Suppressor macrophage treated with lipopolysaccharide for 1 hour (primary cell): ENCODE results near the gene CEP72.
A peak's percentile ranks its signal among the peaks of the same experiment; 100 is the strongest.

Experiments used
- DNase-seq, 3 donors: peaks; one replicate each; pipeline ENCODE4 v3.0.0-alpha.2; 2020 to 2022

The CEP72 gene

DNA sequence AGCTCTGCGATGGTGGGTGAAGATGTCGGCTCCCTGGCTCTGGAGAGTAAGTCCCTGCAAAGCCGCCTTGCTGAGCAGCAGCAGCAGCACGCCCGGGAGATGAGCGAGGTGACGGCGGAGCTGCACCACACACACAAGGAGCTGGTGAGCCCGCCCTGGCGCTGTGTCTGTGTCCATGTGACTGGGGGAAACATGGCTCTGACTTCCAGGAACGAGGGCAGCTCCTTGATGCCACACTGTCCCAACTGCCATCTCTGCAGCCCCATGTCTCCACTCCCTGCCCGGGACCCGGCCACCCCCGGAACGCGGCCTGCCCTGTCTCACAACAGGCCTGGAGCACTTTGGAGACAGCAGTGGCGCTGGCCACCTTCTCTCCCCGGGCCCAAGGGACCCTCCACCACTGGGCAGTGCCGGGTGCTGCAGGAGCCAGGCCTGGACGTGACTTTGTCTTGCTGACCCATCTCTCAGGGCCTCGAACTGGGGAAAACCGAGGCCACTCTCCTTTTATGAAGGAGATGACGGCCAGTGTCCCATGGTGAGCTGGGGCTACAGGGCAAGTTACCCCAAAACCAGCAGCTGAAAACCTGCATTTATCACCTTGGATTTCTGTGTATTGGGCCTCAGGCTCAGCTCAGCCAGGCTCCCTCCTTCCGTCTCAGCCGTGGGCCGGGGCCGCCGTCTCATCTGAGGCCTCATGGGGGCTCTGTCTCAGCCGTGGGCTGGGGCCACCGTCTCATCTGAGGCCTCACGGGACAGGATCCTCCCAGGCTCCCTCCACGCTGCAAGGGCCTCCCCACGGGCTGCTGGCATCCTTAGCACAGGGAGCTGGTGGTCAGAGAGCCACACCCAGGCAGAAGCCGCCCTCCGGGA, 28.6 kb downstream of the CEP72 start:
- no peak for DNase-seq

DNA sequence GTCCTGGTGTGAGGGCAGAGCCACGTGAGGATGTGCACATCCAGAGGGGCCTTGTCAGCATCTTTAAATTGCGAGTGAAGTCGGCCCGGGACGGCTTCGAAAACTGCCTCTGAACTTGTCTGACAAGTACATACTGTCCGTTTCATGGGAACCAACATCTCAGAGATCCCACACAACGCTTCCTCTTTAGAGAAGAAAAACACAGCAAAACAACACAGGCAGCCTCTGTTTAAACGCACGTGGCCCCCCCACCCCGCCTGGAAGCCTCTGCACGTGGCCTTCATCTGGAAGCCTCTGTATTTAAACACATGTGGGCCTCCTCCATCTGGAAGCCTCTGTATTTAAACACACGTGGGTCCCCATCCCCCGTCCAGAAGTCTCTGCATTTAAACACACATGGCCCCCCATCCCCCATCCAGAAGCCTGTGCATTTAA, 29.2 kb downstream of the CEP72 start:
- no peak for DNase-seq

- no peak for DNase-seq
Measured at GRCh38 chr5:642481-642880, 30.3 kb downstream of the CEP72 start.

GRCh38 chr5:643351-643801, 31.2 kb downstream of the CEP72 start:
- DNase-seq, result no peak

DNA sequence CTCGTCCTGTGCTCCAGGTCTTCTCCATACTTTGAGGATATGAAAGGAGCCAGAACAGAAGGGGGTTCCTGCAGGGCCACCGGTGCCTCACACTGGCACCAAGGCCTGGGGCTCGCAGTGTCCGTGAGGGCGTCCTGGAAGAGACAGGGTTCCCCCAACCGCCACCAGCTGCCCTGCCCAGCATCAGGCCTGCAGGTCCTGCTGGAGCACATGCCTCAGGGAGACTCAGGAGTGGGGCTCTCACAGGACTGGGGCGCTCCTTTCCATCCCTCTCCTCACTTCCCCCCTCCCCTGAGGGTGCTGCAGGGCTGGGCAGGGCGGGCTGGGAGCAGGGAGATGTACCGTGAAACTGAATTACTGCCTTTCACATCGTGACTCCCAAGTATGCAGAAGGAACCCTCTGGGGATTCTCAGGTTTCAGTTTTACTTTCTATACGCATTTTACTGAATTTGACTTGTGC, 31.7 kb downstream of the CEP72 start:
- DNase-seq, result no peak

GRCh38 chr5:644509-644908, 32.4 kb downstream of the CEP72 start:
- DNase-seq, result no peak

- no peak for DNase-seq
Measured at GRCh38 chr5:644971-645370, 32.8 kb downstream of the CEP72 start.

DNA sequence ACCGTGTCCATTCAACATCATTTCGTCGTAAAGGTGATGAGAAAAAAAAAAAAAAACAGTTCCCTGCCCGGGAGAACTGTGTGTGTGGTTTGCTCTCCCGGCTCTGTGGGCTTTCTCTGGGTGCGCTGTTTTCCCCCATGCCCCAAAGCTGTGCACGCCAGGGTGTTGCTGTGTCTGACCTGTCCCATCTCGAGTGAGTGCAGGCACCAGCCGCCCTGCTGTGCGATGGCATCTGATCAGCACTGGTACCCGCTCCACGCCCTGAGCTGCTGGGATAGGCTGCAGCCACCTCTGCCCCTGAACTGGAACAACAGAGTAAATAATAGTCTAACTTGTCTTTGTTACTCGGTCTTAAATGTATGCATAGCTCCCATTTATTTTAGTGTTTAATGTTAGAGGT, 33.3 kb downstream of the CEP72 start:
- no peak for DNase-seq

DNA sequence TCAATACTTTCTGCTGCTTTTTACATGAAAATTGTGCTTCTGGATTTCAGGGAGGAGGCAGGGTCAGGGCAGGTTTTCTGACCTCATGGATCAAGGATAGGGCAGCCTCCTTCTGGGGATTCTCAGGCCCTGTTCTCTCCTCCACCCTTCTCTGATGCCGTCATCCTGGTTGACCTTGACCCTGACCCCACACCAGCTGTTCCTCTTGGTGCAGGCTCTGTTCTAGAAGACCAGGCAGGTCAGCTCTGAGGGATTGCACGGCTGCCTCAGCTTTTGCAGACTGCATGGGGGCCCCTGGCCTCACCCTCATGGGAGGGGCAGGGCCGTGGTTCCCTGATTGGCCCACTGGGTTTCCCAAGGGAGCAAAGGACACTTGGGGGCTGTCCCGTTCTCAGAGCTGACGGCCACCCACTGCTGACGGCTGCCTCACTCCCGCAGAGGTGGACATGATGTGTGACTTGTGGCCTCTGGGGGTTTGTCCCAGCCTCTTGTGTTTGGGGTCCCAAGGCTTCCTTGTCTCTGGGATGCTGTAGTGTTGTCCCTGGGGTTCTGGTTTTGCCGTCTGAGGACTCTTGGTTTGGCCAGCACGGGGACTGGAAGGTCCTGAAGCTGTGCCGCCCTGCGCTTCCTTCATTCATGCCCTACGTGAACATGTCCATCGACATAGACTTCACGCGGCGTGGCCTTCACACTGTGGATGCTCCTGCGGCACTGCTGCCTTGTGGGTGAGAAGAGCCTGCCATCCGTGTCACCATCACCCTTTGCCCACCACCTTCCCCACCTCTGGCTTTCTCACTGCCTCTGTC, 34.5 kb downstream of the CEP72 start:
- no peak for DNase-seq

- no peak for DNase-seq
Measured at GRCh38 chr5:647311-647710, 35.2 kb downstream of the CEP72 start.

GRCh38 chr5:647727-648126, 35.6 kb downstream of the CEP72 start:
- DNase-seq, result no peak

- no peak for DNase-seq
Measured at GRCh38 chr5:651296-652022, 39.3 kb downstream of the CEP72 start.

DNA sequence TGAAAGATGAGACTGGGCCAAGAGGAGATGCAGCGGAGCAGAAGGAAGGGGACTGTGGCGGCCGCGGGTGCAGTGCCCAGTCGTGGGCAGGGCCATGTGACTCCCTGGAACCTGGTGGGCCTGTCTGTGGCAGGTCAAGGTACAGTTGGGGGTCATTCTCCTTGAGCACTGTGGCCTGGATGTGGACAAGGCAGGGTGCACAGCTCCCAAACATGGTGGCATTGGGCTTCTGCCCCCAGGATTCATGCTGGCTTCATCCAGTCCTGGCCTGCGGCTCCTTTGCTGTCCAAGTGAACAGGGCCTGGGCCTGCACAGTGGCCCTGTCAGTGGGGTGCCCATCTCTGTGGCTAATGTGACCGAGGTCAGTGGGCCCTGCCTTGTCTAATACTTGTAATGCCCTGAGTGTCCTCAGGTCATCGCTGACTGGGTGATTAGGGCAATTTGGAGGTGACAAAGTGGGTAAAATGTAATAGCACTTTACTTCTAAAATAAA, 39.9 kb downstream of the CEP72 start:
- no peak for DNase-seq

GRCh38 chr5:652773-653350, 40.7 kb downstream of the CEP72 start:
- no peak for DNase-seq

DNA sequence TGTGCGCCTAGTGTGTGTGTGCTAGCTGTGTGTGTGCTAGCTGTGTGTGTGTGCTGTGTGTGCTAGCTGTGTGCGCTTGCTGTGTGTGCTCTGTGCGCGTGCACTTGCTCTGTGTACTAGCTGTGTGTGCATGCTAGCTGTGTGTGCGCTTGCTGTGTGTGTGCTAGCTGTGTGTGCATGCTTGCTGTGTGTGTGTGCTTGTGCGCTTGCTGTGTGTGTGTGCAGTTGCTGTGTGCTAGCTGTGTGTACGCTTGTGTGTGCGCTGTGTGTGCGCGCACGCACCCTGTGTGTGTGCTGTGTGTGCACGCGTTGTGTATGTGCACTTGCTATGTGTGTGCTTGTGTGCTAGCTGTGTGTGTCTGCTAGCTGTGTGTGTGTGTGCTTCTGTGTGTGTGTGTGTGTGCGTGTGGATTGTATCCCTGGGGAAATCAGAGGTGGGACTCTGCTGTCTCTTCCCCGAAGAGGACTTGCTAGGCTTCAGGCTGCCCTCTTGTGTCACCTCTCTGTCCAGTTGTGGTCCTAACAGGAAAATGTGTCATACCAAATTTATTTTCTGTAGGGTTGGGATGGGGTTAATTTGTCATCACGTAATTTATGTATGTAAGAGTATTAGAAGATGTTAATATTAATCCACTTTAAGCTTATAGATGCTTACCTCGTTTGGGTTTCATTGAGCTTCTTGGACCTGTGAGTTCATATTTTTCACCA, 42.1 kb downstream of the CEP72 start:
- no peak for DNase-seq

- DNase-seq, result no peak
Measured at GRCh38 chr5:655406-655805, 43.3 kb downstream of the CEP72 start.

DNA sequence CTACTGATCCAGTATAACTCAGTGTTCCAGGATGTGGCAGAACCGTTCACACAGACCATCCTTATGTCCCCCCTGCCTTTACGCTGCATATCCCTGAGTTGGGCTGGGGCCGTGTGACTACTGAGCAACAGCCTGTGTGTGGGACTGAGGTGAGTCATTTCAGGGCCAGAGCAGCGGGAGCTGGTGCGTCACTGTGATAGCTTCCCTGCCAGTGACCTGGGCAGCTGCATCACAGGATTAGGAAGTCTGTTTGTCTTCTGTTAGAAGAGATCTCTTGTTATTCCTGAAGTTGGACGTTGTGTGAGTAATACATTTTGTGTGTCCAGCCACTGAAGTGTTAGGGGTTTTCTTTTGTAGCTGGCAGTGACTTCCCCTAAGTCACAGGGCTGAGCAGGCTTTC, 45.4 kb downstream of the CEP72 start:
- peak; percentile 66 to 74 (median 67) for DNase-seq

DNA sequence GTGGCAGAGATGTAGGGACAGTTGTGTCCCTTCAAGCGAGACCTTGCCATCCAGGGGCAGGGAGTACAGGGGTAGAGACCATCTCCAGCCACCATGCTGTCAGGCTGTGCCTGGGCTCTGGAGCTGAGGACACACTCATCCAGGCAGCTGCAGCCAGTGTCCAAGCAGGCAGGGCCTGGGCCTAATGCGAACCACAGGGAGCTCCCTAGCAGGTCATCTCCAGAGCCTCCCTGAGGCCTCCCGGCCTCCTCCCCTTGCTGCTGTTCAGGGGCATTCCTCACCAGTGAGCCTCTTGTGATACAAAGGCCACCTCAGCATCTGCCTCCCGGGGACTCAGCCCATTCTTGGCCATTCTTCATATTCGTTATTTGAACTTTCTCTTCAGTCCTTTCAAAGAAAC, 46.0 kb downstream of the CEP72 start:
- DNase-seq, result no peak

- DNase-seq, result no peak
Measured at GRCh38 chr5:659496-660263, 47.5 kb downstream of the CEP72 start.

DNA sequence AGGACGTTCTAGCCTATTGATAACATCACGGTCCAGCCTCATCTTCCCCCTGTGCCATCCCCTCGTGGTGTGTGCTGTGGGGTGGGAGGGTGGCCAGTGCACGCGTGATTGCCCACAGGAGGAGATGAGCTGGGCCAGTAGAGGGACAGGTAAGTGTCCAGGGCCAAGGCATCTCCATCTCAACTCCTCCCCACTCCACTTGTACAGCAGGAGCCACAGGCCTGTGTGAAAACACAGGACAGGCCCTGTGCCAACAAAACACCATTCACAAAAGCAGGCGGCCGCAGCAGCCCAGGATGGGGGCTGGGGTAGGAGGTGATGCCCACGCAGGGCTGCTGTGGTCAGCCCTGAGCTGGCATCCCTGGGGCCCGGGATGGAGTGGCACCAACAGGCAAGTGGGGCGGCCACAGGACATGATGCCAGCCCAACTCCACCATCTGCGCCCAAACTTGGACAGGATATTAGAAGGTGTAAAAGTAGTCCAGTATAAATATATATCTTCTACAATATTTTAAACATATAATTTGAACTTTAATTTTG, 48.4 kb downstream of the CEP72 start:
- no peak for DNase-seq
